GM10266 (cell line): ENCODE results near the gene CR2.
A peak's percentile ranks its signal among the peaks of the same experiment; 100 is the strongest.
"Not testable (repeated sequence)": the region's sequence is repeated elsewhere in the genome, so short reads cannot be mapped to it uniquely, and the experiment has no call there.

Experiments
- DNase-seq: peaks from one replicate; pipeline ENCODE4 v3.0.0; 2012; ENCODE audit errors: extremely low spot score
- TF ChIP-seq, protein P1 (sequence below): IDR thresholded peaks from 2 replicates; pipeline ENCODE4 v1.5.1; 2012; ENCODE audit warnings: mild to moderate bottlenecking, low read depth; ENCODE audit not compliant: control insufficient read depth, insufficient read depth; ENCODE audit errors: missing control alignments

The CR2 gene

DNA sequence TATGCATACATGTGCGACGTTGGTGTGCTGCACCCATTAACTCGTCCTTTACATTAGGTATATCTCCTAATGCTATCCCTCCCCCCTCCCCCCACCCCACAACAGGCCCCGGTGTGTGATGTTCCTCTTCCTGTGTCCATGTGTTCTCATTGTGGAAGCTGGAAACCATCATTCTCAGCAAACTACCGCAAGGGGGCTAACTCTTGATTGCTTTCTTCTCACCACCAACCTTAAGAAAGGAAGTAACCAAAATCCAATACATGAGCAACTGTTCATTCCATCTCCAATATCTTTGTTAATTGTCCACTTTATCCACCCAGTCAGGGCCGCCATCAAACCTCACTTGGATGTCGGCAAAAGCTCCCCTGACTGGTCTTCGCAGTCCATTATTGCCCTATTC lies 41.2 kb downstream of the CR2 start:
- TF ChIP-seq, protein P1, sequence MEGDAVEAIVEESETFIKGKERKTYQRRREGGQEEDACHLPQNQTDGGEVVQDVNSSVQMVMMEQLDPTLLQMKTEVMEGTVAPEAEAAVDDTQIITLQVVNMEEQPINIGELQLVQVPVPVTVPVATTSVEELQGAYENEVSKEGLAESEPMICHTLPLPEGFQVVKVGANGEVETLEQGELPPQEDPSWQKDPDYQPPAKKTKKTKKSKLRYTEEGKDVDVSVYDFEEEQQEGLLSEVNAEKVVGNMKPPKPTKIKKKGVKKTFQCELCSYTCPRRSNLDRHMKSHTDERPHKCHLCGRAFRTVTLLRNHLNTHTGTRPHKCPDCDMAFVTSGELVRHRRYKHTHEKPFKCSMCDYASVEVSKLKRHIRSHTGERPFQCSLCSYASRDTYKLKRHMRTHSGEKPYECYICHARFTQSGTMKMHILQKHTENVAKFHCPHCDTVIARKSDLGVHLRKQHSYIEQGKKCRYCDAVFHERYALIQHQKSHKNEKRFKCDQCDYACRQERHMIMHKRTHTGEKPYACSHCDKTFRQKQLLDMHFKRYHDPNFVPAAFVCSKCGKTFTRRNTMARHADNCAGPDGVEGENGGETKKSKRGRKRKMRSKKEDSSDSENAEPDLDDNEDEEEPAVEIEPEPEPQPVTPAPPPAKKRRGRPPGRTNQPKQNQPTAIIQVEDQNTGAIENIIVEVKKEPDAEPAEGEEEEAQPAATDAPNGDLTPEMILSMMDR: peak; percentile 18
- DNase-seq: not testable (repeated sequence)

DNA sequence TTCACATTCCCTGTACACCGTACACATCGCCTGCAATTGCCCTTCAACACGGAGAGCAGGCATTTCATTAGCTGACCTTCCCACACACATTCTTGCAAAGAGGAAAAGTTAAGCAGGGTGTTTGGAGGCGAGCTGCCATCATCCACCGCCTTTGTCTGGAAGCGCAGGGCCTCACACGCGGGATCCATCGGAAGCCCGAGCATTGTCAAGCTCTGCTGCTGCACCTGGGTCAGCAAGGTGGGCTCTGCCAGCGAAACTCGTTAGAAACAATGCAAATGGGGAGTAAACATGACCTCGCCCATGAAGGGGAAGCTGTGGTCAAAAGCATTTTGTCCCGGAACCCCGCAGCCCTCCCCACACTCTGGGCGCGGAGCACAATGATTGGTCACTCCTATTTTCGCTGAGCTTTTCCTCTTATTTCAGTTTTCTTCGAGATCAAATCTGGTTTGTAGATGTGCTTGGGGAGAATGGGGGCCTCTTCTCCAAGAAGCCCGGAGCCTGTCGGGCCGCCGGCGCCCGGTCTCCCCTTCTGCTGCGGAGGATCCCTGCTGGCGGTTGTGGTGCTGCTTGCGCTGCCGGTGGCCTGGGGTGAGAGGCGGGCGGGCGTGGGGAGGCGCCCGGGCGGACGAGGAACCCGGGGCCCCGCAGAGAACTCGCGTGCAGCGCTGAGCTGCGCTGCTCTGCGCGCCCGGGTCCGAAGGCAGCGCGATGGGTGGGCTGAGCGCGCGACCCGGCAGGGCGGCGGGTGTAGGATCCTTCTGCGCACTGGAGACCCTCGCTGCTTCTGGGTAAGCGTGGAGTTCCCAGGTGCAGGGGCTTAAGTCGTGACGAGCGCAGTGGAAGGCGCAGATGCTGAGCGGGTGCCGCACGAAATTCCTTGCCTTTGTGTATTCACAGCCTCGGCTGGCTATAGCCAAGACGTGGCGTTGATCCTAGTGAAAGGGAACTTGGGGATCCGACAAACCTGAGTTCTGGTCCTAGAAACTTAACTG lies 42.0 kb downstream of the CR2 start, which contains the start of gene CR1:
Gene CR1 (plus strand): TSS at position 357 of the 992 bp plus-strand sequence. CDS start 111 bp downstream, at position 468.
- peak; percentile 32 for DNase-seq
- TF ChIP-seq, protein P1: no peak

DNA sequence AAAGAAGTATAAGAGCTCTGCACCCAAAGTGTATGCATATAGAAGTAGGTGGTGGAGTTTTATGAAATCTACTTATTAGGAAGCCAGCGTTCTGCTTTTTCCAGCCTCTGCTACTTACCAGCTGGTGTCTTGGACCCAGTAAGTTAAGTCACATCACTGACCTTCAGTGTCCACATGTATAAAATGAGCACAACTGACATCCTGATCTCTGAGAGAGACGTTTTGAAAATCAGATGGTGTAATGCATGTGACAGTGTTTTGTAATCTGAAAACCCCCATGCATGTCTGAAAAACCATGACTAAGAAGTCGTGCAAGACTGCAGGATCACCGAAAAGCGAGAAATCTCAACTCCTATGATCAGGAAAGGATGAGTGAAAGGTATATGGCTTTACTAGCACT lies 43.8 kb downstream of the CR2 start:
- DNase-seq: peak; percentile 36
- TF ChIP-seq, protein P1: no peak

DNA sequence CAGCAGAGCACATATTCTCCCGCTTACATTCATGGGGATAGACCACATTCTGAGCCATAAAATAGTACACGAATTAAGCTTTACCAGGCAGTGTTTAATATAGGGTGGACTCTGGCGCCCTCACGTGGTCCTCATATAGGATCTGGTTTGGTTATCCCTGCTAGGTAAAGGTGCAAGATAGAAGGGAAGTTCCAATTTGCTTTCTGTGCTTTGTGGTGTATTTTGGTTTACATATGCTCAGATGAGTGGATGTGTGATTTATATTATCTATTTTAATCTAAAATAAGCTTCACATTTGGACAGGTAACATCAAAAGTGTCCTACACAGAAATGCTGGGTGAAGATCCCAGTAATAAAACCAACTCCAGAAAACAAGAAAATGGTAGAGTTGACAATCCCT lies 45.4 kb downstream of the CR2 start:
- peak; percentile 66 for DNase-seq
- TF ChIP-seq, protein P1: peak; percentile 78

DNA sequence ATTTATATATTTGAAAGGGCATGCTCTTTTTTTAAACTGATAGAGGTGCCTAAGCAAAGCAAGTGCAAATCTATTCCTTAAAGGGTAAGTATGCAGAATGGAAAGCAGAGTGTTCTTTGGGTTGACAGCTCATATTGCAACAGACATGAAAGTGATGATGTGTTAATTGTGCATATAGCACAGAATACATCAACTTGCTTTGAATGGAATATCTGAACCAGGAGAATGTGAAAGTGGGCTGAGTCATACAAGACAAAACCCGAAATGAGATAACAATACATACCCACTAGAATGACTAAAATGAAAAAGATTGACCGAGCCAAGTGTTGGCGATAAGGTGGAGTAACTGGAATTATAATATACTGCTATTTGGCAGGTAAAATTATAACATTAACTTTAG lies 46.2 kb downstream of the CR2 start:
- DNase-seq: no peak
- TF ChIP-seq, protein P1: no peak

DNA sequence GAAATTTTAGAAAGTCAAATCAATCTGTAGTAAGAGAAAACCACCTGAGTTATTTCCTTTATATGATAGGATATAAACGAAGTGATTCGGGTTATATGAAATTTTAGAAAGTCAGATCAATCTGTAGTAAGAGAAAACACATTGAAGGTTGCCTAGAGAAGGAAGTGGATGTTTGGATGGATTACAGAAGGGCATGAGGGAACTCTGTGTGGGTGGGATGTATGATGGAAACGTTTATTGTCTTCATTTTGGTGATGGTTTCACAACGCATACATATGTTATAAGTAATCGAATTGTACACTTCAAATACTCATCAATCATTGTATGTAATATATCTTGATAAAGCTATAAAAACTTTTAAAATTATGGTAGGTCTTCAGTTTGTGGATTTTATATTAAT lies 46.9 kb downstream of the CR2 start:
- TF ChIP-seq, protein P1: no peak
- no peak for DNase-seq

DNA sequence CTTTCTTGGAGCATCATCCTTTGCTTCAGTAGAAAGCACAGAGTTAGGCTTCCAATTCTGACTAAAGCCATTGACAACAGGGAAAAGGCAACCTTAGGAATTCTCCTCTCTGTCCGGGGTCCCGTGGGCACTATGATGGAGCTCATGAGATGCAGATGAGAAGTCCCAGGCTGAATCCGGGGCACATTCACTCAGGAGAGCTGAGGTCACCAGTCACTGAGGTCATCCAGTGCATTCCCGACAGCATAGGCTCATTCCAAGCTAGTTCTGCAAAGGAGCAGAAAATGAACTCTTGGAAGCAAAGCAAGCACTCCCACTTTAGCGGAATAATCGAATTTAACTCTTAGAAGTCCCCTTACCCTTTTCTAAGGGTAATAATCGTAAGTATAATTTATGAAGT lies 48.6 kb downstream of the CR2 start:
- no peak for DNase-seq
- TF ChIP-seq, protein P1: no peak
